ENCODE results near the gene GDAP2. TPM values are rescaled to one million over a fixed set of nuclear protein-coding genes. Genes with fewer than 3 reads are reported as not detected.
"Not testable (repeated sequence)": the region's sequence is repeated elsewhere in the genome, so short reads cannot be mapped to it uniquely, and the experiment has no call there.

The GDAP2 gene
- total and polyA plus RNA-seq, 2 donors (not counting 3 experiments of a cell fraction or from before 2014, with no cell fraction given), result 4.5 to 21.5 TPM

DNA sequence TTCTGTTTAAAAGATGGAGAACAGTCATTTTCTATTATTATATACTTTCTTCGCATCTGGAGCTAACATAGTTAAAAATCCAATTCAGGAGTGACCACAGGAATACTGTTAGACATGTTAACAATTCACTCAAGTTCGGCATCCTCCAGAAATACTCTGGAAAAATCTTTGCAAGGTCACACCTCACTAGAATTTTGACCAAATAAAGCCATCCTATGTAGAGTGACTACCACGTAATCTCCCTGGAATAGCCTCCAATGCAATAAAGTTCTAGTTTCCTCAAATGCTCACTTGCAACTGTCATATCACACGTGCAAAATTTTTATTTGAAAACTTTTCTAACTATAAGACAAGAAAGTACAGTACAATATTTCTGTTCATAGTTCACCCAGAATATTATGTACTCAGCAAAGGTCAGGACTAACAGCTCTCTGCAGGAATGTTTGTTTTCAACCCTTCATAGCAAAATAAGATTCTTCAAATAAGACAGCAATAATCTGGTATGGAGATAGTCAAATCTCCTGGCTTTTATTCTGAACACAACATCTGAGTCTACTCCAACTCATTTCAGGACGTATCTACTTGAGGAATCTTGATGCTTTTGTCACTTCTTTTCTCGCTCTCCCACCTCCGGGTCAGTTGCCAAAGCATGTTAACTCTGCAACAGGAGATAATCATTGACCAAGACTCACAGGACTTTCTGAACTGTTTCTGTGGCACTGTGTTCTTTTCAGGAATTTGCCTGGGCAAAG lies 82.6 kb downstream of the GDAP2 start:
- intact Hi-C loops (cut with micrococcal nuclease) (no loop called here), dilution Hi-C loops (cut with MboI; ENCODE audit: extremely low pct_ligation_motif_present, low sequenced_read_pairs) (no loop called here)
- no peaks in the 10 kb centered on the region for H3K4me1 ChIP-seq (ENCODE audit: control insufficient read depth, extremely low read depth, insufficient read depth, low read length)
- H3K4me3 ChIP-seq (replicated peaks in 1 of 3; ENCODE audit: insufficient read depth in 1 of 3, low read depth in 1 of 3, low read length in 3 of 3), result no peak overlapping the region
- H3K27ac ChIP-seq (ENCODE audit: insufficient read depth, low read depth, low read length), result no peak overlapping the region
- no peak overlapping the region for H2AFZ ChIP-seq (ENCODE audit: low read depth, low read length)
- no peak for FAIRE-seq
- ChIA-PET CTCF (interaction anchor here (1.1 kb wide), 1 partner anchor 30 kb away, joined by 3 read pairs; no protein-coding TSS in a partner anchor), POLR2A (no interaction called here)
- no peaks in the 10 kb centered on the region for H3K9me3 ChIP-seq (replicated peaks; ENCODE audit: control insufficient read depth, insufficient read depth, low read length)
- no peak for DNase-seq (ENCODE audit: low read depth, low spot score)
- H3K9ac ChIP-seq (replicated peaks; ENCODE audit: extremely low read depth, insufficient read depth, low read length), result no peak overlapping the region
- H4K20me1 ChIP-seq (replicated peaks; ENCODE audit: control insufficient read depth, extremely low read depth, insufficient read depth, low read length), result no peaks in the 10 kb centered on the region
- TF ChIP-seq MYC (IDR thresholded peaks at IDR 0.05; ENCODE audit: low read depth, low read length), result no peak
- TF ChIP-seq GATA2 (IDR thresholded peaks at IDR 0.05; ENCODE audit: insufficient read depth, insufficient read length, low read depth, low read length), result no peak
- TF ChIP-seq JUN (IDR thresholded peaks at IDR 0.05; ENCODE audit: borderline replicate concordance, insufficient read depth, insufficient read length, low read depth), result no peak
- TF ChIP-seq FOS (IDR thresholded peaks at IDR 0.05; ENCODE audit: borderline replicate concordance, insufficient read depth, low read length), result no peak
- TF ChIP-seq, protein P1, sequence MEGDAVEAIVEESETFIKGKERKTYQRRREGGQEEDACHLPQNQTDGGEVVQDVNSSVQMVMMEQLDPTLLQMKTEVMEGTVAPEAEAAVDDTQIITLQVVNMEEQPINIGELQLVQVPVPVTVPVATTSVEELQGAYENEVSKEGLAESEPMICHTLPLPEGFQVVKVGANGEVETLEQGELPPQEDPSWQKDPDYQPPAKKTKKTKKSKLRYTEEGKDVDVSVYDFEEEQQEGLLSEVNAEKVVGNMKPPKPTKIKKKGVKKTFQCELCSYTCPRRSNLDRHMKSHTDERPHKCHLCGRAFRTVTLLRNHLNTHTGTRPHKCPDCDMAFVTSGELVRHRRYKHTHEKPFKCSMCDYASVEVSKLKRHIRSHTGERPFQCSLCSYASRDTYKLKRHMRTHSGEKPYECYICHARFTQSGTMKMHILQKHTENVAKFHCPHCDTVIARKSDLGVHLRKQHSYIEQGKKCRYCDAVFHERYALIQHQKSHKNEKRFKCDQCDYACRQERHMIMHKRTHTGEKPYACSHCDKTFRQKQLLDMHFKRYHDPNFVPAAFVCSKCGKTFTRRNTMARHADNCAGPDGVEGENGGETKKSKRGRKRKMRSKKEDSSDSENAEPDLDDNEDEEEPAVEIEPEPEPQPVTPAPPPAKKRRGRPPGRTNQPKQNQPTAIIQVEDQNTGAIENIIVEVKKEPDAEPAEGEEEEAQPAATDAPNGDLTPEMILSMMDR (IDR thresholded peaks at IDR 0.05; ENCODE audit: extremely low read depth in 1 of 2, insufficient read depth in 1 of 2, low read depth in 1 of 2, low read length in 2 of 2), result no peak
- TF ChIP-seq POLR2AphosphoS5 (IDR thresholded peaks at IDR 0.05; ENCODE audit: insufficient read depth, low read depth, low read length), result no peak
- no peak for TF ChIP-seq POLR2A (IDR thresholded peaks at IDR 0.05; ENCODE audit: low read depth, low read length)
- TF ChIP-seq EZH2 (IDR thresholded peaks at IDR 0.05; ENCODE audit: borderline replicate concordance, low read depth, low read length, severe bottlenecking), result no peak
- TF ChIP-seq, protein P2, sequence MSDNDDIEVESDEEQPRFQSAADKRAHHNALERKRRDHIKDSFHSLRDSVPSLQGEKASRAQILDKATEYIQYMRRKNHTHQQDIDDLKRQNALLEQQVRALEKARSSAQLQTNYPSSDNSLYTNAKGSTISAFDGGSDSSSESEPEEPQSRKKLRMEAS (IDR thresholded peaks at IDR 0.05; ENCODE audit: insufficient read depth, insufficient read length), result no peak
- no TSS peak for BruUV-seq (replicated peaks)
- no peaks in the 10 kb centered on the region for H3K27me3 ChIP-seq (ENCODE audit: control insufficient read depth in 2 of 2, insufficient read depth in 2 of 2, low read length in 2 of 2)
- no peak overlapping the region for H3K4me2 ChIP-seq (ENCODE audit: insufficient read depth, low read length)
- H3K9me1 ChIP-seq (replicated peaks; ENCODE audit: control insufficient read depth, extremely low read depth, insufficient read depth, low read length), result no peaks in the 10 kb centered on the region
- H3K36me3 ChIP-seq (ENCODE audit: control insufficient read depth in 2 of 2, extremely low read depth in 1 of 2, insufficient read depth in 2 of 2, low read length in 2 of 2), result no peaks in the 10 kb centered on the region
- no peaks in the 10 kb centered on the region for H3K79me2 ChIP-seq (ENCODE audit: control insufficient read depth, insufficient read depth, low read length)

DNA sequence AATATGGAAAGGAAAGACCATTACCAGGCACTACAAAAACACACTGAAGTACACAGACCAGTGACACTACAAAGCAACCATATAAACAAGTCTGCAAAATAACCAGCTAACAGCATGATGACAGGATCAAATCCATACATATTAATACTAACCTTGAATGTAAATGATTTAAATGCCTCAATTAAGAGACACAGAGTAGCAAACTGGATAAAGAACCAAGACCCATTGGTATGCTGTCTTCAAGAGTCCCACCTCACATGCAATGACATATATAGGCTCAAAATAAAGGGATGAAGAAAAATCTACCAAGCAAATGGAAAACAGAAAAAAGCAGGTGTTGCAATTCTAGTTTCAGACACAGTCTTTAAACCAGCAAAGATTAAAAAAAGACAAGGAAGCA lies 84.9 kb downstream of the GDAP2 start:
- intact Hi-C loops (cut with micrococcal nuclease); H3K27ac ChIP-seq (ENCODE audit: insufficient read depth, low read depth, low read length); H2AFZ ChIP-seq (ENCODE audit: low read depth, low read length); H3K79me2 ChIP-seq (ENCODE audit: control insufficient read depth, insufficient read depth, low read length); H3K9me1 ChIP-seq (replicated peaks; ENCODE audit: control insufficient read depth, extremely low read depth, insufficient read depth, low read length); H4K20me1 ChIP-seq (replicated peaks; ENCODE audit: control insufficient read depth, extremely low read depth, insufficient read depth, low read length); DNase-seq (ENCODE audit: low read depth, low spot score); H3K9me3 ChIP-seq (replicated peaks; ENCODE audit: control insufficient read depth, insufficient read depth, low read length); dilution Hi-C loops (cut with MboI; ENCODE audit: extremely low pct_ligation_motif_present, low sequenced_read_pairs); POLR2A ChIA-PET; H3K4me2 ChIP-seq (ENCODE audit: insufficient read depth, low read length); BruUV-seq (replicated peaks); H3K27me3 ChIP-seq (ENCODE audit: control insufficient read depth in 2 of 2, insufficient read depth in 2 of 2, low read length in 2 of 2); H3K36me3 ChIP-seq (ENCODE audit: control insufficient read depth in 2 of 2, extremely low read depth in 1 of 2, insufficient read depth in 2 of 2, low read length in 2 of 2); FAIRE-seq; H3K4me1 ChIP-seq (ENCODE audit: control insufficient read depth, extremely low read depth, insufficient read depth, low read length); H3K9ac ChIP-seq (replicated peaks; ENCODE audit: extremely low read depth, insufficient read depth, low read length); H3K4me3 ChIP-seq (replicated peaks in 1 of 3; ENCODE audit: insufficient read depth in 1 of 3, low read depth in 1 of 3, low read length in 3 of 3): not testable (repeated sequence)
- CTCF ChIA-PET, result interaction anchor here (0.9 to 1.1 kb wide), 2 partner anchors 9 to 310 kb away, joined by 3 to 4 read pairs; no protein-coding TSS in a partner anchor

Data from endothelial cell of umbilical vein (primary cell).